PC-3 (cell line): ENCODE measurements around the gene TMEM192. TPM values are rescaled to one million over a fixed set of nuclear protein-coding genes. Genes with fewer than 3 reads are reported as not detected.

Experiments used
- ATAC-seq: fragments of 200-7000 bp; cut with Tn5 transposase; 2 replicates; pipeline ENCODE4 v1.9.1; 2020; ENCODE audit warnings: mild to moderate bottlenecking, moderate library complexity
- Bru-seq: library from RNA; stranded (reverse); fragments of 400-500 nt; gene quantifications from one replicate; lab custom pipeline; 2021; lab: Mats Ljungman, UMichigan
- BruChase-seq, 2 experiments: library from RNA; stranded (reverse); fragments of 400-500 nt; gene quantifications; one replicate each; lab custom pipeline; 2021; lab: Mats Ljungman, UMichigan
- BruUV-seq: library from RNA; stranded (reverse); fragments of 400-500 nt; replicated peaks from 2 replicates; lab custom pipeline; 2021; lab: Mats Ljungman, UMichigan
- CTCF ChIA-PET: fragments of 300-600 bp; sonication (Branson Sonifier 250); formaldehyde crosslinking; loops from one replicate; lab custom pipeline; 2022; ENCODE audit warnings: antibody characterized with exemption; lab: Charles Lee
- POLR2A ChIA-PET: fragments of 300-600 bp; sonication (Branson Sonifier 250); formaldehyde crosslinking; loops from one replicate; lab custom pipeline; 2022; ENCODE audit warnings: antibody characterized with exemption; ENCODE audit not compliant: unreplicated experiment; lab: Charles Lee
- DNase-seq: peaks from one replicate; pipeline ENCODE4 v3.0.0-alpha.2; 2015
- H2AFZ ChIP-seq: fragments of 300-600 bp; sonication (generic); 2 replicates; pipeline ENCODE4 v1.6.0; 2016; ENCODE audit warnings: antibody characterized with exemption, low read length
- H3F3A ChIP-seq: fragments of 300-600 bp; sonication (generic); one replicate; pipeline ENCODE4 v1.6.0; 2017; ENCODE audit warnings: antibody characterized with exemption, low read length, control low read depth, mild to moderate bottlenecking; ENCODE audit not compliant: unreplicated experiment
- H3K27ac ChIP-seq: fragments of 300-600 bp; sonication (generic); 2 replicates; pipeline ENCODE4 v1.5.1; 2016; ENCODE audit warnings: mild to moderate bottlenecking, low read length
- H3K27me3 ChIP-seq: fragments of 300-600 bp; sonication (generic); 2 replicates; pipeline ENCODE4 v1.6.1; 2016; ENCODE audit warnings: low read length, mixed read lengths
- H3K36me3 ChIP-seq: fragments of 300-600 bp; sonication (generic); 2 replicates; pipeline ENCODE4 v1.6.1; 2016; ENCODE audit warnings: low read depth, mixed run types, low read length, mixed read lengths
- H3K4me1 ChIP-seq: fragments of 300-600 bp; sonication (generic); 2 replicates; pipeline ENCODE4 v1.5.1; 2016; ENCODE audit warnings: low read length; ENCODE audit not compliant: insufficient read depth
- H3K4me2 ChIP-seq: fragments of 300-600 bp; sonication (generic); 2 replicates; pipeline ENCODE4 v1.6.0; 2016; ENCODE audit warnings: low read length
- H3K4me3 ChIP-seq: fragments of 300-600 bp; sonication (generic); 2 replicates; pipeline ENCODE4 v1.5.1; 2016; ENCODE audit warnings: mild to moderate bottlenecking, low read length, mixed read lengths
- H3K79me2 ChIP-seq: fragments of 300-600 bp; sonication (generic); 2 replicates; pipeline ENCODE4 v1.6.1; 2017; ENCODE audit warnings: low read length, mixed read lengths
- H3K9ac ChIP-seq: fragments of 300-600 bp; sonication (generic); 2 replicates; pipeline ENCODE4 v1.6.0; 2016; ENCODE audit warnings: mild to moderate bottlenecking, low read length
- H3K9me2 ChIP-seq: fragments of 300-600 bp; sonication (generic); replicated peaks from 2 replicates; pipeline ENCODE4 v1.6.1; 2016; ENCODE audit warnings: mixed run types, low read length, mixed read lengths
- H3K9me3 ChIP-seq: fragments of 300-600 bp; sonication (generic); 2 replicates; pipeline ENCODE4 v1.6.1; 2016; ENCODE audit warnings: low read length, mixed read lengths
- H4K20me1 ChIP-seq: fragments of 300-600 bp; sonication (generic); 2 replicates; pipeline ENCODE4 v1.6.1; 2016; ENCODE audit warnings: low read length, mixed read lengths
- CTCF ChIP-seq: fragments of 300-600 bp; sonication (generic); conservative IDR thresholded peaks from 2 replicates; pipeline ENCODE4 v1.5.1; 2017; ENCODE audit warnings: antibody characterized with exemption, low read depth, mild to moderate bottlenecking, low read length
- EZH2 ChIP-seq: fragments of 300-600 bp; sonication (generic); IDR thresholded peaks from one replicate; pipeline ENCODE4 v1.6.1; 2017; ENCODE audit warnings: antibody characterized with exemption, mild to moderate bottlenecking, low read length; ENCODE audit not compliant: unreplicated experiment
- EZH2phosphoT487 ChIP-seq: fragments of 300-600 bp; sonication (generic); IDR thresholded peaks from 2 replicates; pipeline ENCODE4 v1.6.1; 2018; ENCODE audit warnings: mild to moderate bottlenecking, antibody characterized with exemption, low read length, borderline replicate concordance
- intact Hi-C: fragments of 100-400 bp; cut with micrococcal nuclease; formaldehyde crosslinking; loops from 2 replicates; pipeline ENCODE4 v1.9.0; 2023
- long read RNA-seq: library from polyadenylated mRNA; unstranded; transcript quantifications from one replicate; pipeline ENCODE4 v2.0.0, GENCODE V29; 2021; ENCODE audit not compliant: unreplicated experiment
- total RNA-seq: library from RNA; depleted of rRNA; stranded (reverse); fragments of >200 nt; gene quantifications from 2 replicates; pipeline ENCODE4 v1.2.3, GENCODE V29; 2014; rRNA removed

The TMEM192 gene
- total RNA-seq: 6.8 and 7.4 TPM in 2 replicates
- percentile 38 among the genes with signal in this experiment for Bru-seq, nascent RNA
- percentile 51 among the genes with signal in this experiment for BruChase-seq, experiment 1, labeled RNA remaining after a 6-hour chase
- percentile 41 among the genes with signal in this experiment for BruChase-seq, experiment 2, labeled RNA remaining after a 2-hour chase
- long read RNA-seq, full-length matches to known transcripts: 21 of 45 reads
- long read RNA-seq, partial matches to known transcripts: 11 of 45 reads
- long read RNA-seq, other reads (novel, unspliced or antisense): 13 of 45 reads

DNA sequence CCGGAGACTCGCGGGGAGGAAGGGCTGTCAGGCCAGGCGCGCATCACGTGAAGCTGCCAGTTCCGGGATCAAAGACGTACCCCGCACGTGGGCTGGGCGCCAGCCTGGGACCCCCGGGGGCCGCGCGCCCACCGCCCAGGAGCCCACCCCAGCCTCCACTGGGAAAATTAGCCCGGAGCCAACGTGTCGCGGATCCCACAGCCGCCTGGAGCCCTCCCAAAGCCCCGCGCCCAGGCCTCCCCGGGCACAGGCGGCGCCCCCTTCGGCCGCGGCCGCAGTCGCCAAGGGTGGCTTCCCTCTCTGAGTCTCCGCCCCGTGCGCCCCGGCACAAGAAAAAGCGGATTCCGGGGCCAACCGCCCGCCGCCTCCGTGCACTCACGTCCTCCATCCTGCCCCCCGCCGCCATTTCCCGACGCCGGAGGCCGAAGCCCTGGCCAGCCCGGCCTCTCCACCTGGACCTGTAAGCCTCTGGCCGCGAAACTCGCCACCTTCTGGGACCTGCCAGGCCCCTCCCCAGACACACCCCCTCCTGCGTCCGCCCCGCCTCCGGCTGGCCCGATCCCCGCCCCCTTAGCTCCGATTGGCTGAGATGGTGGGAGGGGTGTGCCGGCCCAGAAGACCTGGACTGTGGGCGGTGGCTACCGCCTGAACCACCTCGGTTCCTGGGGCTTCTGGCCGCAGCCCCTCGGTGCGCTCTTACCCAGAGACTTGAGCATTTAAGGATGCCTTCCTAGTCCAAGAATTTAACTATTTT lies at the start of gene TMEM192:
TSS of gene TMEM192 (minus strand) at position 493 of the 754 bp plus-strand sequence. CDS start at position 406, 87 bp downstream.
- Histone ChIP-seq H3K9me3 (no peaks in the 10 kb centered on the region), H3F3A (no peaks in the 10 kb centered on the region), H3K9ac (peak within 1 kb of the TSS; percentile 85), H3K27ac (0 out of 2 replicates have a peak within 1 kb of the TSS, but pooled peaks have one; percentile 7), H3K4me3 (peak within 1 kb of the TSS; percentile 95), H3K79me2 (peaks cover 7% of the 10 kb centered on the region), H3K9me2 (no peaks in the 10 kb centered on the region), H3K4me2 (peak within 1 kb of the TSS; percentile 99), H4K20me1 (no peaks in the 10 kb centered on the region), H2AFZ (peak within 1 kb of the TSS; percentile 96), H3K4me1 (0 out of 2 replicates have a peak, but pooled peaks cover 5% of the 10 kb centered on the region), H3K27me3 (no peaks in the 10 kb centered on the region), H3K36me3 (no peaks in the 10 kb centered on the region)
- ATAC-seq (peak; percentile 96), DNase-seq (peak; percentile 84)
- peak; percentile 28 for TF ChIP-seq CTCF
- TF ChIP-seq EZH2: no peak
- no TSS peak for BruUV-seq
- POLR2A ChIA-PET: interaction anchor here (0.6 to 1.0 kb wide), 8 partner anchors 13 to 787 kb away, joined by 3 to 9 read pairs (median 3); no protein-coding TSS in a partner anchor
- CTCF ChIA-PET: interaction anchor here (0.5 to 1.3 kb wide), 8 partner anchors 18 to 367 kb away, joined by 3 to 14 read pairs (median 5); partner anchors contain the start of gene MSMO1
- intact Hi-C loops: loop anchor here (5.0 kb wide), 1 partner anchor 215 kb away; the partner anchor contains the start of gene MSMO1

DNA sequence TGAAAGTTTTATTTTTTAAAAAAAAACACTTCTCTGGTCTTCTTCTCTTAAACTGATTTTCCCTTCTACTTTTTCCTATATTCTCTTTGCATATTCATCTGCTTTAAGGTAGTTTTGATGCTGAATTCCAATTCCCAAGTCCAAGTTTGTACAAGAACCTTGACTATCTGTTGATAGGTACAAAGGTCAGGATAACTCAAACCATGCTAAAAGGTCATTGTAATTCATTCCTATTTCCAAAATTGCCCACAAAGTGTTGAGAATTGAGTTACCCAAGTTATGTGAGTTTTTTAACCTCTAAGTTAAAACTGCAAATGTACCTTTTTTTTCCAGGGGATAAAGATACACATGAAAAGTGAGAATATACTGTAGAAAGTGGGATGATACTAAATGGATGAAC lies 46.1 kb upstream of the TMEM192 start:
- H4K20me1 ChIP-seq: no peaks in the 10 kb centered on the region
- no peak overlapping the region for H2AFZ ChIP-seq
- H3K9me3 ChIP-seq: no peaks in the 10 kb centered on the region
- TF ChIP-seq EZH2: no peak
- no peak for TF ChIP-seq EZH2phosphoT487
- TF ChIP-seq CTCF: no peak
- H3K9ac ChIP-seq: no peak overlapping the region
- DNase-seq (no peak), ATAC-seq (no peak)
- H3K4me3 ChIP-seq: no peak overlapping the region
- intact Hi-C loops: no loop called here
- no peak overlapping the region for H3K27ac ChIP-seq
- H3K9me2 ChIP-seq: no peaks in the 10 kb centered on the region
- H3K79me2 ChIP-seq: no peaks in the 10 kb centered on the region
- no peaks in the 10 kb centered on the region for H3K36me3 ChIP-seq
- ChIA-PET CTCF (no interaction called here), POLR2A (no interaction called here)
- H3K27me3 ChIP-seq: no peaks in the 10 kb centered on the region
- H3F3A ChIP-seq: no peaks in the 10 kb centered on the region
- H3K4me1 ChIP-seq: no peaks in the 10 kb centered on the region
- no peak overlapping the region for H3K4me2 ChIP-seq
- BruUV-seq: no TSS peak
